Retinal pigment epithelial cell (primary cell): ENCODE measurements around the gene TTLL1.

ENCODE experiments used
- DNase-seq: peaks from one replicate; pipeline ENCODE4 v3.0.0-alpha.2; 2010; ENCODE audit warnings: low read depth
- H3K4me3 ChIP-seq: 2 replicates; pipeline ENCODE4 v1.5.1; 2011; ENCODE audit warnings: mild to moderate bottlenecking, low read length, control low read depth, moderate library complexity
- TF ChIP-seq, protein P1 (sequence below): conservative IDR thresholded peaks from 2 replicates; pipeline ENCODE4 v1.5.1; 2011; ENCODE audit warnings: low read depth, low read length, control low read depth, inconsistent platforms

The TTLL1 gene

DNA sequence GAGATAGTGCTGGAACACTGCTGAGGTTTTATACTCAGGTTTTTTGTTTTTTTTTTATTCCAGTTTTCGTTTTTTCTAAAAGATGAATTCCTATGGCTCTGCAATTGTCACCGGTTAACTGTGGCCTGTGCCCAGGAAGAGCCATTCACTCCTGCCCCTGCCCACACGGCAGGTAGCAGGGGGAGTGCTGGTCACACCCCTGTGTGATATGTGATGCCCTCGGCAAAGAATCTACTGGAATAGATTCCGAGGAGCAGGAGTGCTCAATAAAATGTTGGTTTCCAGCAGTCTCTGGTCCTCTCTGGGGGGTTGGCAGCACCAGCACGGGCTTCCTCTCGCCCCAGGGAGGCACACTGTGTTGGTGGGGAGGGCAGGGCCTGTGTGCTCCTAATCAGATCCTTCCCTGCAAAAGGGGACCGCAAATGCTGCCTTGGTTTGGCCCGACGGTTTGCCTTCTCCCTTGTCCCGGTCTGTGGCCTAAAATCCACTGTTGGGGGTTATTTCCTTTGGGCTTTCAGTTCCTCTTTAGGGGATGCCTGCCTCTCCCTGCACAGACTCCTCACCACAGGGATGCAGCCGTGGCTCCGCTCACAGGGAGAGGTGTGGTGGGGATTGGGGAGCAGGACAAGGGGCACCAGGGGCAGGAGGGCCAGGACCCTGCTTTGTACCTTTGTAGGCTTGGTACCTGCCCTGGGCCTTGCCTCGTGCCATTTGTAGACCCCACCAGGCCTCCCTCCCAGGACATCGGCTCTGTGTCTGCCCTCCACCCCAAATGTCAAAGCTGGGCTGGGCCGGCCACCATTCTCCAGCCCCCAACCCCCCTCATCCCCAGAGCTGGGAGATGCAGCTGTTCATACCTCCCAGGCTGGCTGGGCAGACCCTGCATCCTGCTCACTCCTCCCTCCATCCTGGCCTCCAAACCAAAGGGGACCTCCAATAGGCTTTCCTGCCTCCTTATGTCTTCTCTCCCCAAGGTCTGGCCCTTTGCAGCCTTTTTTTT, 40.5 kb upstream of the TTLL1 start:
- no peak overlapping the region for H3K4me3 ChIP-seq
- no peak for DNase-seq
- TF ChIP-seq, protein P1, sequence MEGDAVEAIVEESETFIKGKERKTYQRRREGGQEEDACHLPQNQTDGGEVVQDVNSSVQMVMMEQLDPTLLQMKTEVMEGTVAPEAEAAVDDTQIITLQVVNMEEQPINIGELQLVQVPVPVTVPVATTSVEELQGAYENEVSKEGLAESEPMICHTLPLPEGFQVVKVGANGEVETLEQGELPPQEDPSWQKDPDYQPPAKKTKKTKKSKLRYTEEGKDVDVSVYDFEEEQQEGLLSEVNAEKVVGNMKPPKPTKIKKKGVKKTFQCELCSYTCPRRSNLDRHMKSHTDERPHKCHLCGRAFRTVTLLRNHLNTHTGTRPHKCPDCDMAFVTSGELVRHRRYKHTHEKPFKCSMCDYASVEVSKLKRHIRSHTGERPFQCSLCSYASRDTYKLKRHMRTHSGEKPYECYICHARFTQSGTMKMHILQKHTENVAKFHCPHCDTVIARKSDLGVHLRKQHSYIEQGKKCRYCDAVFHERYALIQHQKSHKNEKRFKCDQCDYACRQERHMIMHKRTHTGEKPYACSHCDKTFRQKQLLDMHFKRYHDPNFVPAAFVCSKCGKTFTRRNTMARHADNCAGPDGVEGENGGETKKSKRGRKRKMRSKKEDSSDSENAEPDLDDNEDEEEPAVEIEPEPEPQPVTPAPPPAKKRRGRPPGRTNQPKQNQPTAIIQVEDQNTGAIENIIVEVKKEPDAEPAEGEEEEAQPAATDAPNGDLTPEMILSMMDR = no peak

DNA sequence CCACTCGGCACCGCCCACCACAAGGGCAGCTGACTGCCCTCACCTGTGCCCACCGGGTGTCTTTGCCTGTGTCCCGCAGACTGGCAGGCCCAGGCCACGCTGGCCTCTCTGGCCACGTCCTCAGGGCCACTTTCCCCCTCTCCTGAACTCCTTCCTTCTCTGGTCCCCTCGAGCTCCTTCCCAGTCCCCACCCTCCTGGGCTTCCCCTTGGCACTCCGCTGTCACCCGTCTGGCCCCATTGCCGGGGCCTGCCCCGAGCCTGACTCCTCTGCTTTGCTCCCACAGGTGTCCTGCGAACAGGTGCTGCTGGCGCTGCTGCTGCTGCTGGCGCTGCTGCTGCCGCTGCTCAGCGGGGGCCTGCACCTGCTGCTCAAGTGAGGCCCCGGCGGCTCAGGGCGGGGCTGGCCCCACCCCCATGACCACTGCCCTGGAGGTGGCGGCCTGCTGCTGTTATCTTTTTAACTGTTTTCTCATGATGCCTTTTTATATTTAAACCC, 39.8 kb upstream of the TTLL1 start:
- DNase-seq = no peak
- H3K4me3 ChIP-seq = no peak overlapping the region
- TF ChIP-seq, protein P1 = no peak

DNA sequence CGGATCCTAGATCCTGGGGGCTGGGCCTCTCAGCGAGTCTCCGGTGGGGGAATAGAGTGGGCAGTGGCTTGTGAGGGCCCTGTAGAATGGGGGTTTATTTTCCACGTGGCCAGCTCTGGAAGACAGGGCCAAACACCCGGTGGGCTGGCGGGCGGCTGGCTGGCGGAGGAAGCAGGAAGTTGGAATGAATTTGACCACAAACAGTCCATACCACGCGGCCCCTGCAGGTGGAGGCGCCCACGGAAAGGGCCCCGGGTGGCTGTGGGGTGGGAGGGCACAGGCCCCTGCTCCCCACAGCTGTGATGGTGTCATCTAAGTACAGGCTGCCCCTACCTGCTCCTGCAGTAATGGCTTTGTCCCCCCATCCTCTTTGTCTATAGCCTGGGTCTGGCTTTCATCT, 38.9 kb upstream of the TTLL1 start:
- TF ChIP-seq, protein P1 = no peak
- no peak overlapping the region for H3K4me3 ChIP-seq
- no peak for DNase-seq

DNA sequence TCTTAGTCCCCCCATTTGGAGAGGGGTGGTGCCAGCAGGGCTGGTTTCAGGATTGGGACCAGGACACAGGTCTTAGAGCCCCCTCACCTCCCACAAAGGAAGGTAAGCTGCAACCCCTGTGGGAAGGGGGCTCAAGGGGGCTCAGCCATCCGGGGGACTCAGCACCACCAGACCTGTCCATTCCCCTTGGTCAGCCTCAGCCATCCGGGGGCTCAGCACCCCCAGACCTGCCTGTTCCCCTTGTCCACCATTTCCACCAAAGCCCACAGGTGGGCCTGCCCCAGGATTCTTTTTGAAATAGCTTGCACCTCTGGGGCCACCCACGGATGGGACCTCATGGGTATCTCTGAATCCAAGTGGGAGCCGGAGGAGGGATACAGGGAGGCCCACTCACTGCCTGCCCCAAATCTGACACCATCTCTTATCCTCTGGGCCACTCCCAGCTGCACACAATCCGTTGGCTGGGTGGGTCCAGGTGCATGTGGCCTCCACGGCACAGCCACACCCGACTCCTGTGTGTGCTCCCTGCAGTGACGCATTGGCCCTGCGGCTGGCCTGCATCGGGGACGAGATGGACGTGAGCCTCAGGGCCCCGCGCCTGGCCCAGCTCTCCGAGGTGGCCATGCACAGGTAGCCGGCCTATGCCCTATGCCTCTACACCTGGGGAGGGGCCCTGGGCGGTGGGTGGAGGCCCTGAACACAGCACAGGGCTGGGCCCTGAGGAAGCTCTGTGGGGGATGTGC, 38.1 kb upstream of the TTLL1 start:
- TF ChIP-seq, protein P1 = no peak
- DNase-seq = no peak
- no peak overlapping the region for H3K4me3 ChIP-seq

DNA sequence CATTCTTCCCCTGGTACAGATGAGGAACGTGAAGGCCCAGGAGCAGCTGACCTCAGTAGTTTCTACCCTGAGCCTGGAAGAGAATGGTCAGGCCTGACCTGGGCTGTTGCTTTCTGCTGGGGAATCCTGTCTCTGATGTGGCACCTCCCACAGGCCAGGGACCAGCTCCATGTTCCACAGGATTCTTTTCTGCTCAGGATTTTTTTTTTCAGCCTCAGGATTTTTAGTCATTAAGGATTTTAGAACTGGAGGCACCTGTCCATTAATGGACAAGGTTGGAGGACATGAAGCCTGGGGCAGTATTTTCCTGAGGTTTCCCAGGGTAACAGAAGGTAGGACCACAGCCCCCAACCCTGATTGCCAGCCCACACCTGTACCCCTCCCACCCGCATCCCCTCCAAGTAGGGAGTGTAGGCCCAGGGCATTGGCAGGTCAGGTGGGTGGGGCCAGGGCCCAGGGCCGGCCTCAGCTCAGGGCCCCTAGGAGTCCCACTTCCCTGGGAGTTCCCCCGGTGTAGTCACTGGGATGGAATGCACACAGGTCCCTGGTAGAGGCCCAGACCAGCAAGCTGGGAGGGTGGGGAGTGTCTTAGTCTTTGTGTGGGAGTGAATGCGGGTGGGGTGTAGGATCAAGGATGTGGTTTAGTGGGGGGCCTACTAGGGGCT, 37.4 kb upstream of the TTLL1 start:
- peak; percentile 46 for DNase-seq
- TF ChIP-seq, protein P1 = no peak
- no peak overlapping the region for H3K4me3 ChIP-seq

DNA sequence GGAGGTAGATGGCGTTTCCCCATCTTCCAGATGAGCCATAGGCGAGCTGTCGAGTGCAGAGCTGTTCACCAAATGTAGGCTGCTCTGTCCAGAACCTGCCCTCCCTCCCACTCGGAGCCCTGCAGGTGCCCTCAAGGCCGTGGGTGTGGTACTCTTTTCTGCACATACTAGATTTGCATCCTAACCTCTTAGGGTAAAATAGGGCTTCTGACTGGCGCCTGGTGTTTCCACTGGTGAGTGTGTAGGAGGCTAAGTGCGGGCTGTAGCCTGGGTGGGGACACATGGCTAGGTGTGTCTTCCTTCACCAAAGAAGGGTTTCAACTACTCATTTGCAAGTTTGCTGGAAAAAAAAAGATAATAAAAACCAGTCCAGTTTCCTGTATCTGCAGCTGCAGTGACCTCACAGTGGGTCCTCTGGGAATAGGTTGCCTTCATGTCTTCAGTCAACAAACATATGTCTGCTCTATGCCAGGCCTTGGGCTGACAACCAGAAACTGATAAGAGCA, 29.8 kb upstream of the TTLL1 start:
- no peak for DNase-seq
- TF ChIP-seq, protein P1 = no peak

More for the DNA sequence above, 29.8 kb upstream of the TTLL1 start:
- H3K4me3 ChIP-seq = no peak overlapping the region
